Suprapubic skin (tissue), 4 donors: Measurements from ENCODE around the gene RBP5.

Source experiments
- EP300 ChIP-seq: sonication (generic); formaldehyde crosslinking; IDR thresholded peaks from one replicate; pipeline ENCODE4 v1.6.1; 2017; ENCODE audit warnings: antibody characterized with exemption
- POLR2A ChIP-seq, 2 donors: fragments of 450-650 bp; IDR thresholded peaks; one replicate each; pipeline ENCODE4 v1.6.1; 2017; ENCODE audit warnings: antibody characterized with exemption in 2 of 2, mild to moderate bottlenecking in 2 of 2, moderate library complexity in 2 of 2
- POLR2AphosphoS5 ChIP-seq, 3 donors: sonication (generic); formaldehyde crosslinking; IDR thresholded peaks; one replicate each; pipeline ENCODE4 v1.6.1; 2017; ENCODE audit warnings: antibody characterized with exemption in 3 of 3
- TF ChIP-seq, protein P1 (sequence below), 2 donors: fragments of 200-600 bp in 1 of 2; fragments of 450-650 bp in 1 of 2; sonication (generic) in 1 of 2; IDR thresholded peaks; one replicate each; pipeline ENCODE4 v1.5.1; 2016 to 2019; ENCODE audit warnings: antibody characterized with exemption in 2 of 2, mild to moderate bottlenecking in 1 of 2, moderate library complexity in 1 of 2

- no peak for TF ChIP-seq POLR2AphosphoS5 (IDR thresholded peaks at IDR 0.05)
- TF ChIP-seq, protein P1, sequence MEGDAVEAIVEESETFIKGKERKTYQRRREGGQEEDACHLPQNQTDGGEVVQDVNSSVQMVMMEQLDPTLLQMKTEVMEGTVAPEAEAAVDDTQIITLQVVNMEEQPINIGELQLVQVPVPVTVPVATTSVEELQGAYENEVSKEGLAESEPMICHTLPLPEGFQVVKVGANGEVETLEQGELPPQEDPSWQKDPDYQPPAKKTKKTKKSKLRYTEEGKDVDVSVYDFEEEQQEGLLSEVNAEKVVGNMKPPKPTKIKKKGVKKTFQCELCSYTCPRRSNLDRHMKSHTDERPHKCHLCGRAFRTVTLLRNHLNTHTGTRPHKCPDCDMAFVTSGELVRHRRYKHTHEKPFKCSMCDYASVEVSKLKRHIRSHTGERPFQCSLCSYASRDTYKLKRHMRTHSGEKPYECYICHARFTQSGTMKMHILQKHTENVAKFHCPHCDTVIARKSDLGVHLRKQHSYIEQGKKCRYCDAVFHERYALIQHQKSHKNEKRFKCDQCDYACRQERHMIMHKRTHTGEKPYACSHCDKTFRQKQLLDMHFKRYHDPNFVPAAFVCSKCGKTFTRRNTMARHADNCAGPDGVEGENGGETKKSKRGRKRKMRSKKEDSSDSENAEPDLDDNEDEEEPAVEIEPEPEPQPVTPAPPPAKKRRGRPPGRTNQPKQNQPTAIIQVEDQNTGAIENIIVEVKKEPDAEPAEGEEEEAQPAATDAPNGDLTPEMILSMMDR (IDR thresholded peaks at IDR 0.05): no peak
- no peak for TF ChIP-seq POLR2A (IDR thresholded peaks at IDR 0.05)
- TF ChIP-seq EP300: no peak
Observed at GRCh38 chr12:7154042-7154441, 25.4 kb upstream of the RBP5 start.
